ENCODE results near the gene SMCO3. TPM values are rescaled to one million over a fixed set of nuclear protein-coding genes. Genes with fewer than 3 reads are reported as not detected.

The SMCO3 gene
- total and polyA plus RNA-seq, 2 of the 8 experiments (the other 6 are each of a cell fraction or from before 2014, with no cell fraction given): not detected

DNA sequence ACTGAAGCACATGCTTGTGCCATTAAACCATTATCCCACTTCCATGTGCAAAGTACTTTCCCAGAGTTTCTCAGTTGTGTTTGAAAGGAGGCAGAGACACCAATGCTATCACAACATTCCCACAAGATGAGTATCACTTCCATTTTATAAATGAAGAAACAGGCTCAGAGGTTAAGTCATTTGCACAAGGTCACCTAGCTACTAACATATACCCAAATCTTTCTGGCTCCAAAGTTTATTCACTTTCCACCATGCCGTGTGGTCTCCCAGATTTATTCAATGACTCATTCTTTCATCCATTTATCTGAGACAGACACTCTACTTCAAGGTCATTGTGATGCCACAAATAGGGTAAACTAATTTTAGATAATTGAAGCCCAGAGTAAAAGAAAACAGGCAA lies 20.0 kb upstream of the SMCO3 start:
- no peaks in the 10 kb centered on the region for H3K27me3 ChIP-seq (replicated peaks in 1 of 4; ENCODE audit: control insufficient read depth in 3 of 4, extremely low read depth in 1 of 4, insufficient read depth in 3 of 4, low read length in 3 of 4)
- CTCF ChIA-PET (ENCODE audit: partially characterized antibody): interaction anchor here (0.9 to 1.6 kb wide), 4 partner anchors 12 to 111 kb away, joined by 3 to 6 read pairs (median 4); no protein-coding TSS in a partner anchor
- 83% methylated on average over 1 of the region's 1 CpG; no CpG with 5 or more reads in 1 of the 2 experiments for WGBS, 2 experiments (ENCODE audit: extremely low coverage in 1 of 2, insufficient coverage in 1 of 2, insufficient read length in 1 of 2, insufficient replicate concordance in 2 of 2, low coverage in 1 of 2, low lambda C conversion rate in 2 of 2, missing lambda C conversion rate in 1 of 2)
- FAIRE-seq (no peak), DNase-seq (ENCODE audit: low read depth in 1 of 2, low spot score in 2 of 2) (no peak)
- H2AFZ ChIP-seq (ENCODE audit: low read length): no peak overlapping the region
- H3K14ac ChIP-seq (ENCODE audit: insufficient read length): no peak overlapping the region
- no peaks in the 10 kb centered on the region for H3K23me2 ChIP-seq (ENCODE audit: low read depth, low read length)
- no peak overlapping the region for H3K9ac ChIP-seq (replicated peaks in 1 of 4; ENCODE audit: extremely low read depth in 1 of 4, low read depth in 3 of 4, low read length in 3 of 4)
- H2BK120ac ChIP-seq (replicated peaks; ENCODE audit: low read depth, low read length): no peak overlapping the region
- no peak overlapping the region for H3K27ac ChIP-seq (ENCODE audit: low read depth, low read length)
- POLR2A ChIA-PET (ENCODE audit: partially characterized antibody): no interaction called here
- H2BK15ac ChIP-seq (ENCODE audit: low read length): no peak overlapping the region
- H3K18ac ChIP-seq (ENCODE audit: extremely low read depth, low read length): no peak overlapping the region
- no peaks in the 10 kb centered on the region for H3K36me3 ChIP-seq (ENCODE audit: control insufficient read depth in 2 of 4, insufficient read depth in 4 of 4, low read length in 3 of 4)
- H2BK12ac ChIP-seq (ENCODE audit: low read depth, low read length): no peak overlapping the region
- H2BK20ac ChIP-seq (ENCODE audit: low read length): no peak overlapping the region
- no peak overlapping the region for H3K4ac ChIP-seq (replicated peaks; ENCODE audit: insufficient read length, low read depth, low read length)
- no peak overlapping the region for H2BK5ac ChIP-seq (ENCODE audit: low read depth, low read length)
- H3K79me1 ChIP-seq (ENCODE audit: low read depth, low read length): no peaks in the 10 kb centered on the region
- no peak overlapping the region for H3K56ac ChIP-seq (replicated peaks; ENCODE audit: insufficient read length, low read depth, low read length)
- H3K9me3 ChIP-seq (ENCODE audit: insufficient read depth in 2 of 2, low read depth in 1 of 2, low read length in 1 of 2): no peaks in the 10 kb centered on the region
- H4K20me1 ChIP-seq (replicated peaks in 1 of 2; ENCODE audit: control insufficient read depth in 1 of 2, insufficient read depth in 2 of 2, low read length in 2 of 2): no peaks in the 10 kb centered on the region
- no peak overlapping the region for H2AK5ac ChIP-seq (ENCODE audit: low read depth, low read length)
- no peak overlapping the region for H4K91ac ChIP-seq (replicated peaks; ENCODE audit: insufficient read length, low read length)
- no peak overlapping the region for H3K23ac ChIP-seq (ENCODE audit: insufficient read length)
- no peak overlapping the region for H4K8ac ChIP-seq (ENCODE audit: extremely low read depth, insufficient read depth, low read length)
- H3K79me2 ChIP-seq (ENCODE audit: control insufficient read depth in 1 of 2, insufficient read depth in 2 of 2, low read length in 2 of 2): no peaks in the 10 kb centered on the region
- no peak overlapping the region for H3K4me2 ChIP-seq (ENCODE audit: insufficient read depth in 1 of 2, low read depth in 2 of 2, low read length in 2 of 2)
- H4K5ac ChIP-seq (ENCODE audit: insufficient read length, low read depth, low read length): no peak overlapping the region
- H3K4me3 ChIP-seq (ENCODE audit: extremely low read depth in 1 of 4, insufficient read depth in 2 of 4, low read depth in 3 of 4, low read length in 4 of 4): no peak overlapping the region
- H3K4me1 ChIP-seq (replicated peaks in 1 of 4; ENCODE audit: control insufficient read depth in 3 of 4, insufficient read depth in 4 of 4, low read length in 3 of 4): no peaks in the 10 kb centered on the region
- TF ChIP-seq CTBP2 (IDR thresholded peaks at IDR 0.05; ENCODE audit: borderline replicate concordance, insufficient read depth, insufficient read length, low read length) (no peak), CHD2 (IDR thresholded peaks at IDR 0.05; ENCODE audit: low read length) (no peak), HDAC6 (IDR thresholded peaks at IDR 0.05; ENCODE audit: low read depth, low read length) (no peak), GABPA (IDR thresholded peaks at IDR 0.05; ENCODE audit: borderline replicate concordance, insufficient read depth, low read length) (no peak)

All from H1 (cell line).